Endodermal cell (in vitro differentiated cells): Measurements from ENCODE around the gene KISS1. TPM values are rescaled to one million over a fixed set of nuclear protein-coding genes. Genes with fewer than 3 reads are reported as not detected.

Source experiments
- DNase-seq: peaks from one replicate; pipeline ENCODE4 v3.0.0-alpha.2; 2017
- H3K27ac ChIP-seq: 2 replicates; pipeline ENCODE4 v1.5.1; 2013; ENCODE audit warnings: mild to moderate bottlenecking, low read depth, low read length, moderate library complexity
- H3K27me3 ChIP-seq: 2 replicates; pipeline ENCODE4 v1.6.1; 2013; ENCODE audit warnings: mild to moderate bottlenecking, low read length, moderate library complexity; ENCODE audit not compliant: insufficient read depth, control insufficient read depth, poor library complexity, severe bottlenecking
- H3K36me3 ChIP-seq: 2 replicates; pipeline ENCODE4 v1.7.0; 2013; ENCODE audit warnings: mild to moderate bottlenecking, low read length, moderate library complexity; ENCODE audit not compliant: control insufficient read depth, insufficient read depth
- H3K4me1 ChIP-seq: one replicate; pipeline ENCODE4 v1.7.0; 2013; ENCODE audit warnings: low read length; ENCODE audit not compliant: control insufficient read depth, insufficient read depth
- H3K4me3 ChIP-seq: 2 replicates; pipeline ENCODE4 v1.5.1; 2013; ENCODE audit warnings: mild to moderate bottlenecking, low read length, moderate library complexity
- H3K9ac ChIP-seq: 2 replicates; pipeline ENCODE4 v1.6.1; 2013; ENCODE audit warnings: mild to moderate bottlenecking, low read length, moderate library complexity; ENCODE audit not compliant: poor library complexity, severe bottlenecking; ENCODE audit errors: extremely low read depth
- H3K9me3 ChIP-seq: 2 replicates; pipeline ENCODE4 v1.6.1; 2013; ENCODE audit warnings: mild to moderate bottlenecking, low read length, moderate library complexity; ENCODE audit not compliant: control insufficient read depth
- H3K27ac Mint-ChIP-seq: 2 replicates; pipeline ENCODE4 v1.8.0; 2020; ENCODE audit warnings: mixed read lengths
- H3K27me3 Mint-ChIP-seq: 2 replicates; pipeline ENCODE4 v1.8.0; 2021; ENCODE audit warnings: mild to moderate bottlenecking, mixed read lengths; ENCODE audit not compliant: insufficient read depth
- H3K36me3 Mint-ChIP-seq: 2 replicates; pipeline ENCODE4 v1.8.0; 2020; ENCODE audit warnings: low read depth, mixed read lengths
- H3K4me1 Mint-ChIP-seq: 2 replicates; pipeline ENCODE4 v1.8.0; 2020; ENCODE audit warnings: mixed read lengths
- H3K4me3 Mint-ChIP-seq: 2 replicates; pipeline ENCODE4 v1.8.0; 2020; ENCODE audit warnings: mild to moderate bottlenecking, moderate library complexity, mixed read lengths
- H3K9me3 Mint-ChIP-seq: 2 replicates; pipeline ENCODE4 v1.8.0; 2020; ENCODE audit warnings: mild to moderate bottlenecking, mixed read lengths
- CTCF ChIP-seq: fragments of 200-600 bp; sonication (generic); conservative IDR thresholded peaks from 2 replicates; pipeline ENCODE4 v1.5.0; 2021; ENCODE audit warnings: antibody characterized with exemption, mild to moderate bottlenecking
- WGBS, 2 experiments: methylation state at CpG; one replicate each; pipeline versions ENCODE4 v1.1.5 to v1.1.7; 2013; ENCODE audit warnings: missing lambda C conversion rate in 2 of 2, mixed read lengths in 1 of 2; ENCODE audit not compliant: insufficient coverage in 1 of 2, insufficient read length in 1 of 2; 5-methylcytosine and 5-hydroxymethylcytosine counted together
- total RNA-seq, 2 donors: library from RNA; stranded (reverse); fragmentation: NEBNext Ultra II Directional in 1 of 2; extraction: Animal tissue kit (Norgen Biotek cat#: 25700) in 1 of 2; gene quantifications; 2 replicates in 1 of 2; 3 replicates in 1 of 2; pipeline ENCODE4 v1.2.1, GENCODE V29; 2021

KISS1 gene
- total RNA-seq, 2 donors from 2014 or later, result not detected

- TF ChIP-seq CTCF, result no peak
- Mint-ChIP-seq H3K4me1 (no peaks in the 10 kb centered on the region), H3K4me3 (no peak overlapping the region), H3K9me3 (peaks cover 32% of the 10 kb centered on the region), H3K27ac (no peak overlapping the region), H3K27me3 (peaks cover 13% of the 10 kb centered on the region), H3K36me3 (no peaks in the 10 kb centered on the region)
- peaks cover 18% of the 10 kb centered on the region for H3K9me3 ChIP-seq
- no peak overlapping the region for H3K27ac ChIP-seq
- H3K4me1 ChIP-seq, result no peaks in the 10 kb centered on the region
- peaks cover 44% of the 10 kb centered on the region for H3K27me3 ChIP-seq
- no peaks in the 10 kb centered on the region for H3K36me3 ChIP-seq
- H3K4me3 ChIP-seq, result no peak overlapping the region
- DNase-seq, result no peak
- WGBS, 2 experiments, result 82 to 88% methylated on average over 3 of the region's 3 CpGs
- no peak overlapping the region for H3K9ac ChIP-seq
Measured at GRCh38 chr1:204174958-204175357, 21.3 kb downstream of the KISS1 start.

DNA sequence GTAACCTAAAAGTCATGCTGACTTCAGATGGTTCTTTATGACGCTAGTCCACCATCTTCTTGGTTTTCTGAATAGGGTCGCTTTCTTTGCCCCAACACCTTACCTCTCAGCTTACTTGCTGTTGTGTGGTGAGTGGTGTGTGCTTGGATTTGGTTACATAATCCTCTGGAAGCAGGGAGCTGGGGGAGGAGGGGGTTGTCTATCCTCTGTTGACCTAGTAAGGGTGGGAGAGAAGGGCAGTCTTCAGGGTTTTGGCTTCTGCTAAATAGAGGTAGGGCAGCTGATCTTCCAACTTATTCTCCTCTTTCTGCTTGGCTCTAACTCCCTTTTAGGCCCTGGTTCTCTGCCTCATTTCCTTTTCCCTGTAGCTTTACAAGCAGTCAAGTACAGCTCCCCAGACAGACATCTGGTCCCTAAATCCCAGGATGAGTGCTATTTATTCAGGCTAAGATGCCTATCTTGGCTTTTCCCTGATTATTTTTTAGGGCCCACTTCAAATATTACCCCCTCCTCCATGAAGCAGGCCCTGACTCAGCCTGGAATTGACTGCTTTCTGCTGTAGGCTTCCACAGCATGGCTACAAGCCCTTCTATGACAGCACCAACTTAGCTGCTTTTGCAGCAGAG lies 23.8 kb downstream of the KISS1 start:
- no peak overlapping the region for H3K4me3 Mint-ChIP-seq
- 83% methylated on average over 2 of the region's 2 CpGs; no CpG with 5 or more reads in 1 of the 2 experiments for WGBS, 2 experiments
- H3K4me1 Mint-ChIP-seq, result no peaks in the 10 kb centered on the region
- peaks cover 52% of the 10 kb centered on the region for H3K9me3 Mint-ChIP-seq
- Histone ChIP-seq H3K4me1 (no peaks in the 10 kb centered on the region), H3K27ac (no peak overlapping the region), H3K27me3 (peaks cover 31% of the 10 kb centered on the region), H3K36me3 (no peaks in the 10 kb centered on the region), H3K9ac (no peak overlapping the region), H3K4me3 (no peak overlapping the region), H3K9me3 (peaks cover 40% of the 10 kb centered on the region)
- no peak for TF ChIP-seq CTCF
- H3K27ac Mint-ChIP-seq, result no peak overlapping the region
- no peak for DNase-seq
- H3K27me3 Mint-ChIP-seq, result peaks cover 13% of the 10 kb centered on the region
- H3K36me3 Mint-ChIP-seq, result no peaks in the 10 kb centered on the region

DNA sequence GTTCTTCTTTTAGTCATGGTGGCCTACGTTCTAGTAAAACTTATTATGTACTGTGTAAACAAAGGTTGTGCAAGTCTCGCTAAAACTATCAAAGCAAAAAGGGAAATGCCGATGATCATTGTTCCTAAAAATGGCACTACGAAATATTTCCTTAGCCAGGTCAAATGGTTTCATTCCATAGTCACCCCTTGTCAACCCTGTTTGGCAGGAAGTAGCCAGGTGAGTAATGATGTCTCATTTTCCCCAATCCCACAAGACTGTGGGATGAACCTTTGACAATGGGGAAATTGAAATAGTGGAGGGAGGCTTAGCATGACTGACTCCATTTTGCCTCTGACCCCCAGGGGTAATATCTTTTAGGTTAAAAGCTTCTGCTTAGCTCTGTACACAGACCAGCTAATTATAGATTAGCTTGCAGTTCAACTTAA lies 24.5 kb downstream of the KISS1 start:
- Mint-ChIP-seq H3K4me1 (no peaks in the 10 kb centered on the region), H3K4me3 (no peak overlapping the region), H3K9me3 (peaks cover 57% of the 10 kb centered on the region), H3K27ac (no peak overlapping the region), H3K36me3 (no peaks in the 10 kb centered on the region), H3K27me3 (peaks cover 18% of the 10 kb centered on the region)
- H3K36me3 ChIP-seq, result no peaks in the 10 kb centered on the region
- H3K9me3 ChIP-seq, result peaks cover 40% of the 10 kb centered on the region
- DNase-seq, result no peak
- no peak for TF ChIP-seq CTCF
- 79 to 97% methylated on average over 4 of the region's 4 CpGs for WGBS, 2 experiments
- no peak overlapping the region for H3K4me3 ChIP-seq
- peaks cover 23% of the 10 kb centered on the region for H3K27me3 ChIP-seq
- no peak overlapping the region for H3K27ac ChIP-seq
- no peak overlapping the region for H3K9ac ChIP-seq
- no peaks in the 10 kb centered on the region for H3K4me1 ChIP-seq
